MM.1S (cell line): ENCODE data around the gene UBE2Q2.
"Not testable (repeated sequence)": the region's sequence is repeated elsewhere in the genome, so short reads cannot be mapped to it uniquely, and the experiment has no call there.

Source experiments
- DNase-seq: peaks from one replicate; pipeline ENCODE4 v3.0.0-alpha.2; 2015
- H2AFZ ChIP-seq: fragments of 300-600 bp; sonication (generic); 2 replicates; pipeline ENCODE4 v1.6.0; 2016; ENCODE audit warnings: antibody characterized with exemption, low read length
- H3F3A ChIP-seq: fragments of 300-600 bp; sonication (generic); 2 replicates; pipeline ENCODE4 v1.6.1; 2016; ENCODE audit warnings: mild to moderate bottlenecking, antibody characterized with exemption, low read length, moderate library complexity, mixed read lengths; ENCODE audit not compliant: insufficient read depth
- H3K27ac ChIP-seq: fragments of 300-600 bp; sonication (generic); 2 replicates; pipeline ENCODE4 v1.5.1; 2016; ENCODE audit warnings: mild to moderate bottlenecking, low read length
- H3K27me3 ChIP-seq: fragments of 300-600 bp; sonication (generic); replicated peaks from 2 replicates; pipeline ENCODE4 v1.6.0; 2016; ENCODE audit warnings: low read length; ENCODE audit not compliant: insufficient read depth
- H3K36me3 ChIP-seq: fragments of 300-600 bp; sonication (generic); replicated peaks from 2 replicates; pipeline ENCODE4 v1.6.1; 2016; ENCODE audit warnings: mild to moderate bottlenecking, low read length, mixed read lengths; ENCODE audit not compliant: insufficient read depth
- H3K4me1 ChIP-seq: fragments of 300-600 bp; sonication (generic); 2 replicates; pipeline ENCODE4 v1.6.1; 2016; ENCODE audit warnings: low read length, mixed read lengths
- H3K4me2 ChIP-seq: fragments of 300-600 bp; sonication (generic); 2 replicates; pipeline ENCODE4 v1.6.0; 2016; ENCODE audit warnings: low read depth, low read length
- H3K4me3 ChIP-seq: fragments of 300-600 bp; sonication (generic); 2 replicates; pipeline ENCODE4 v1.5.1; 2016; ENCODE audit warnings: low read length, mixed read lengths
- H3K79me2 ChIP-seq: fragments of 300-600 bp; sonication (generic); 2 replicates; pipeline ENCODE4 v1.6.1; 2016; ENCODE audit warnings: mixed run types, low read length, mixed read lengths
- H3K9ac ChIP-seq: fragments of 300-600 bp; sonication (generic); 2 replicates; pipeline ENCODE4 v1.6.1; 2016; ENCODE audit warnings: low read length, mixed read lengths
- H3K9me2 ChIP-seq: fragments of 300-600 bp; sonication (generic); replicated peaks from 2 replicates; pipeline ENCODE4 v1.6.1; 2016; ENCODE audit warnings: mild to moderate bottlenecking, low read length, mixed read lengths; ENCODE audit not compliant: insufficient read depth
- H3K9me3 ChIP-seq: fragments of 300-600 bp; sonication (generic); replicated peaks from 2 replicates; pipeline ENCODE4 v1.6.1; 2016; ENCODE audit warnings: mild to moderate bottlenecking, low read length, mixed read lengths; ENCODE audit not compliant: insufficient read depth
- H4K20me1 ChIP-seq: fragments of 300-600 bp; sonication (generic); 2 replicates; pipeline ENCODE4 v1.6.1; 2016; ENCODE audit warnings: mild to moderate bottlenecking, low read length, moderate library complexity, mixed read lengths; ENCODE audit not compliant: insufficient read depth
- CTCF ChIP-seq: fragments of 300-600 bp; sonication (generic); IDR thresholded peaks from 2 replicates; pipeline ENCODE4 v1.5.1; 2016; ENCODE audit warnings: antibody characterized with exemption, low read length, mixed read lengths
- EZH2 ChIP-seq: fragments of 300-600 bp; sonication (generic); optimal IDR thresholded peaks from 2 replicates; pipeline ENCODE3; 2017; ENCODE audit warnings: low read depth, mild to moderate bottlenecking, antibody characterized with exemption, low read length, mixed read lengths
- EZH2phosphoT487 ChIP-seq: fragments of 300-600 bp; sonication (generic); IDR thresholded peaks from 2 replicates; pipeline ENCODE4 v1.6.1; 2018; ENCODE audit warnings: antibody characterized with exemption, low read length

Gene UBE2Q2

GRCh38 chr15:75801859-75802593 lies 41.2 kb upstream of the UBE2Q2 start:
- no peaks in the 10 kb centered on the region for H3K36me3 ChIP-seq
- H3K9me3 ChIP-seq: no peaks in the 10 kb centered on the region
- H3F3A ChIP-seq: no peaks in the 10 kb centered on the region
- H3K9ac ChIP-seq: no peak overlapping the region
- no peaks in the 10 kb centered on the region for H3K79me2 ChIP-seq
- 0 out of 2 replicates have a peak, but pooled peaks cover 4% of the 10 kb centered on the region for H3K4me1 ChIP-seq
- DNase-seq: peak; percentile 75
- H3K4me2 ChIP-seq: peak overlapping the region; percentile 95
- no peaks in the 10 kb centered on the region for H4K20me1 ChIP-seq
- H3K9me2 ChIP-seq: no peaks in the 10 kb centered on the region
- peak overlapping the region; percentile 61 for H2AFZ ChIP-seq
- H3K4me3 ChIP-seq: peak overlapping the region; percentile 54
- no peak overlapping the region for H3K27ac ChIP-seq
- TF ChIP-seq CTCF (peak; percentile 76), EZH2phosphoT487 (no peak)
- H3K27me3 ChIP-seq: peaks cover 10% of the 10 kb centered on the region; the same call in 1 of the 2 replicates

- not testable (repeated sequence) for H3K9me2 ChIP-seq, H3K79me2 ChIP-seq, H3K9me3 ChIP-seq, H3K4me2 ChIP-seq, H4K20me1 ChIP-seq, H3K4me3 ChIP-seq, H3K27ac ChIP-seq, H3K4me1 ChIP-seq, H3K36me3 ChIP-seq, H3F3A ChIP-seq, H3K27me3 ChIP-seq, H3K9ac ChIP-seq, H2AFZ ChIP-seq, DNase-seq
Measured at GRCh38 chr15:75807486-75807885, 35.8 kb upstream of the UBE2Q2 start.

- not testable (repeated sequence) for H3K27me3 ChIP-seq, H3K9me3 ChIP-seq, H3F3A ChIP-seq
Measured at GRCh38 chr15:75808009-75808408, 35.2 kb upstream of the UBE2Q2 start.

GRCh38 chr15:75808563-75808962 lies 34.7 kb upstream of the UBE2Q2 start:
- no peak overlapping the region for H3K4me3 ChIP-seq
- H3K4me1 ChIP-seq: no peaks in the 10 kb centered on the region
- no peaks in the 10 kb centered on the region for H3F3A ChIP-seq
- H3K4me2 ChIP-seq: no peak overlapping the region
- H3K36me3 ChIP-seq: no peaks in the 10 kb centered on the region
- no peak overlapping the region for H2AFZ ChIP-seq
- H3K9me2 ChIP-seq: no peaks in the 10 kb centered on the region
- no peaks in the 10 kb centered on the region for H4K20me1 ChIP-seq
- no peaks in the 10 kb centered on the region for H3K9me3 ChIP-seq
- no peak overlapping the region for H3K9ac ChIP-seq
- H3K27me3 ChIP-seq: no peaks in the 10 kb centered on the region
- H3K27ac ChIP-seq: no peak overlapping the region
- no peaks in the 10 kb centered on the region for H3K79me2 ChIP-seq
- TF ChIP-seq EZH2phosphoT487 (no peak), EZH2 (no peak), CTCF (no peak)
- no peak for DNase-seq

More at GRCh38 chr15:75808009-75808408, 35.2 kb upstream of the UBE2Q2 start:
- H3K79me2 ChIP-seq, H3K4me3 ChIP-seq, H4K20me1 ChIP-seq, H3K27ac ChIP-seq, H3K4me2 ChIP-seq, DNase-seq, H3K4me1 ChIP-seq, H3K9ac ChIP-seq, H3K36me3 ChIP-seq, H2AFZ ChIP-seq, H3K9me2 ChIP-seq: not testable (repeated sequence)
